HG02642 (cell line): ENCODE measurements around the gene CHST3.
"Not testable (repeated sequence)": the region's sequence is repeated elsewhere in the genome, so short reads cannot be mapped to it uniquely, and the experiment has no call there.

Experiments used
- ATAC-seq: cut with Tn5 transposase; IDR thresholded peaks from one replicate; pipeline ENCODE4 v1.9.1; 2021; ENCODE audit warnings: mild to moderate bottlenecking; ENCODE audit not compliant: unreplicated experiment, poor library complexity

CHST3 gene

GRCh38 chr10:71984809-71985388, 20.7 kb downstream of the CHST3 start:
- ATAC-seq = peak; percentile 44

- ATAC-seq = peak; percentile 43
These were observed 21.5 kb downstream of the CHST3 start for GRCh38 chr10:71985542-71986250.

GRCh38 chr10:71988895-71989294, 24.7 kb downstream of the CHST3 start:
- not testable (repeated sequence) for ATAC-seq

GRCh38 chr10:71989661-71990454, 25.7 kb downstream of the CHST3 start:
- no peak for ATAC-seq

- ATAC-seq = no peak
These were observed 26.6 kb downstream of the CHST3 start for GRCh38 chr10:71990706-71991269.

- ATAC-seq = no peak
These were observed 31.3 kb downstream of the CHST3 start for GRCh38 chr10:71995449-71995848.

- ATAC-seq = no peak
These were observed 31.8 kb downstream of the CHST3 start for GRCh38 chr10:71995887-71996575.

GRCh38 chr10:71996592-71997371, 32.6 kb downstream of the CHST3 start:
- no peak for ATAC-seq

- no peak for ATAC-seq
These were observed 34.1 kb downstream of the CHST3 start for GRCh38 chr10:71998119-71998839.

- ATAC-seq = no peak
These were observed 34.6 kb downstream of the CHST3 start for GRCh38 chr10:71998840-71999194.

- no peak for ATAC-seq
These were observed 35.3 kb downstream of the CHST3 start for GRCh38 chr10:71999360-72000072.

- ATAC-seq = no peak
These were observed 36.2 kb downstream of the CHST3 start for GRCh38 chr10:72000073-72001032.

GRCh38 chr10:72001033-72001395, 36.8 kb downstream of the CHST3 start:
- no peak for ATAC-seq

GRCh38 chr10:72002354-72003295, 38.4 kb downstream of the CHST3 start:
- no peak for ATAC-seq

- no peak for ATAC-seq
These were observed 41.8 kb downstream of the CHST3 start for GRCh38 chr10:72006026-72006425.

- no peak for ATAC-seq
These were observed 43.2 kb downstream of the CHST3 start for GRCh38 chr10:72007246-72007892.
